Panc1 (cell line): ENCODE measurements around the gene SLC16A11. TPM values are rescaled to one million over a fixed set of nuclear protein-coding genes. Genes with fewer than 3 reads are reported as not detected.

Source experiments
- ATAC-seq: fragments of 200-7000 bp; cut with Tn5 transposase; 2 replicates; pipeline ENCODE4 v1.9.1; 2020; ENCODE audit warnings: mild to moderate bottlenecking, moderate library complexity
- BruUV-seq: library from RNA; stranded (reverse); fragments of 400-500 nt; replicated peaks from 2 replicates; lab custom pipeline; 2021; lab: Mats Ljungman, UMichigan
- CTCF ChIA-PET: fragments of 300-600 bp; sonication (Branson Sonifier 250); formaldehyde crosslinking; loops from one replicate; lab custom pipeline; 2022; ENCODE audit warnings: antibody characterized with exemption; lab: Charles Lee
- POLR2A ChIA-PET: fragments of 300-600 bp; sonication (Branson Sonifier 250); formaldehyde crosslinking; loops from one replicate; lab custom pipeline; 2022; ENCODE audit warnings: antibody characterized with exemption; lab: Charles Lee
- DNase-seq: peaks from one replicate; pipeline ENCODE4 v3.0.0-alpha.2; 2010; ENCODE audit warnings: low read depth, low spot score
- H3K27ac ChIP-seq: 2 replicates; pipeline ENCODE4 v1.5.1; 2011; ENCODE audit warnings: mild to moderate bottlenecking, low read length, inconsistent platforms
- H3K27me3 ChIP-seq: fragments of 200-500 bp; sonication (Bioruptor generic); 2 replicates; pipeline ENCODE4 v1.6.0; 2014; ENCODE audit warnings: low read length, inconsistent platforms; ENCODE audit not compliant: control insufficient read depth, insufficient read depth
- H3K36me3 ChIP-seq: fragments of 200-500 bp; sonication (Bioruptor generic); 2 replicates; pipeline ENCODE4 v1.5.1; 2014; ENCODE audit warnings: inconsistent platforms, mild to moderate bottlenecking, low read length, moderate library complexity; ENCODE audit not compliant: control insufficient read depth, insufficient read depth
- H3K4me1 ChIP-seq: 2 replicates; pipeline ENCODE4 v1.5.1; 2011; ENCODE audit warnings: inconsistent platforms, mild to moderate bottlenecking, low read length, moderate library complexity; ENCODE audit not compliant: control insufficient read depth, insufficient read depth
- H3K4me3 ChIP-seq, 2 experiments: 2 replicates each; pipeline ENCODE4 v1.5.1; 2011 to 2012; ENCODE audit warnings: low read depth in 2 of 2, low read length in 2 of 2, mild to moderate bottlenecking in 2 of 2, inconsistent platforms in 1 of 2, moderate library complexity in 1 of 2
- H3K9me3 ChIP-seq: fragments of 200-500 bp; sonication (Bioruptor generic); 2 replicates; pipeline ENCODE4 v1.5.1; 2014; ENCODE audit warnings: low read depth, mild to moderate bottlenecking, inconsistent platforms, low read length, moderate library complexity; ENCODE audit not compliant: control insufficient read depth, insufficient read depth
- POLR2AphosphoS5 ChIP-seq: IDR thresholded peaks from 2 replicates; pipeline ENCODE4 v1.6.1; 2012; ENCODE audit warnings: mild to moderate bottlenecking, low read depth, low read length, moderate library complexity
- SIN3A ChIP-seq: IDR thresholded peaks from 2 replicates; pipeline ENCODE4 v1.6.1; 2012; ENCODE audit warnings: low read depth, mild to moderate bottlenecking, low read length, moderate library complexity, borderline replicate concordance; ENCODE audit not compliant: insufficient read depth
- TCF7L2 ChIP-seq: IDR thresholded peaks from 2 replicates; pipeline ENCODE4 v1.6.1; 2011; ENCODE audit warnings: mild to moderate bottlenecking, low read depth, low read length, inconsistent platforms
- in situ Hi-C: cut with HindIII; loops from 2 replicates; pipeline ENCODE4 v1.10.0; 2016; ENCODE audit warnings: low sequenced_read_pairs, low pct_unique_long_range_greater_than_20kb
- intact Hi-C: fragments of 100-400 bp; cut with micrococcal nuclease; formaldehyde crosslinking; loops from one replicate; pipeline ENCODE4 v1.10.0; 2022; ENCODE audit not compliant: unreplicated experiment
- total RNA-seq: library from RNA; stranded (reverse); gene quantifications from one replicate; pipeline ENCODE4 v1.2.1, GENCODE V29; 2021; ENCODE audit not compliant: unreplicated experiment
- TF ChIP-seq, protein P1 (sequence below), 2 experiments: IDR thresholded peaks; 2 replicates each; pipeline ENCODE4 v1.6.1; 2011 to 2012; ENCODE audit warnings: low read depth in 2 of 2, control low read depth in 1 of 2, low read length in 1 of 2, mild to moderate bottlenecking in 1 of 2, moderate library complexity in 1 of 2; ENCODE audit not compliant: insufficient read depth in 1 of 2
- TF ChIP-seq, protein P2 (sequence below): fragments of 450-650 bp; IDR thresholded peaks from 2 replicates; pipeline ENCODE4 v1.5.1; 2017; ENCODE audit warnings: mild to moderate bottlenecking

Gene SLC16A11
- total RNA-seq, 1 experiment from 2014 or later: not detected

DNA sequence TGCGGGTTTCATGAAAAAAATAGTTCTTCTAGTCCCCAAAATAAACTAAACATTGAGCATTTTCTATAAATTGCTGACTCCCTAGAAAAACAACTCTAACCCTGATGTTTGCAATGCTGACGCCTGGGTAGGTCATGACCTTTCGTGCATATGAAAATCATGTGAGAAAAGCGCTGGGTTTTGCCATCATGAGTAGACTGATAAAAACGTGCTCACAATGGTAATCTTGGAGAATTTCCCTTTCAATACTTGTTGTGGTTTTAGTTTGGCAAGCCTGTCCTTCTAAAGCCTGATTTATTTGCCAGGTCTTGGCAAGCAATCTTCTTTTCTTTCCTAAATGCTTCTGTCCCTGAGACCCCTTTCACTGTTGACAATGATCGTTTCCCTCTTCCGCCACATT, 40.2 kb upstream of the SLC16A11 start:
- no peak overlapping the region for H3K4me3 ChIP-seq
- CTCF ChIA-PET: no interaction called here
- BruUV-seq: no TSS peak
- TF ChIP-seq, protein P1, sequence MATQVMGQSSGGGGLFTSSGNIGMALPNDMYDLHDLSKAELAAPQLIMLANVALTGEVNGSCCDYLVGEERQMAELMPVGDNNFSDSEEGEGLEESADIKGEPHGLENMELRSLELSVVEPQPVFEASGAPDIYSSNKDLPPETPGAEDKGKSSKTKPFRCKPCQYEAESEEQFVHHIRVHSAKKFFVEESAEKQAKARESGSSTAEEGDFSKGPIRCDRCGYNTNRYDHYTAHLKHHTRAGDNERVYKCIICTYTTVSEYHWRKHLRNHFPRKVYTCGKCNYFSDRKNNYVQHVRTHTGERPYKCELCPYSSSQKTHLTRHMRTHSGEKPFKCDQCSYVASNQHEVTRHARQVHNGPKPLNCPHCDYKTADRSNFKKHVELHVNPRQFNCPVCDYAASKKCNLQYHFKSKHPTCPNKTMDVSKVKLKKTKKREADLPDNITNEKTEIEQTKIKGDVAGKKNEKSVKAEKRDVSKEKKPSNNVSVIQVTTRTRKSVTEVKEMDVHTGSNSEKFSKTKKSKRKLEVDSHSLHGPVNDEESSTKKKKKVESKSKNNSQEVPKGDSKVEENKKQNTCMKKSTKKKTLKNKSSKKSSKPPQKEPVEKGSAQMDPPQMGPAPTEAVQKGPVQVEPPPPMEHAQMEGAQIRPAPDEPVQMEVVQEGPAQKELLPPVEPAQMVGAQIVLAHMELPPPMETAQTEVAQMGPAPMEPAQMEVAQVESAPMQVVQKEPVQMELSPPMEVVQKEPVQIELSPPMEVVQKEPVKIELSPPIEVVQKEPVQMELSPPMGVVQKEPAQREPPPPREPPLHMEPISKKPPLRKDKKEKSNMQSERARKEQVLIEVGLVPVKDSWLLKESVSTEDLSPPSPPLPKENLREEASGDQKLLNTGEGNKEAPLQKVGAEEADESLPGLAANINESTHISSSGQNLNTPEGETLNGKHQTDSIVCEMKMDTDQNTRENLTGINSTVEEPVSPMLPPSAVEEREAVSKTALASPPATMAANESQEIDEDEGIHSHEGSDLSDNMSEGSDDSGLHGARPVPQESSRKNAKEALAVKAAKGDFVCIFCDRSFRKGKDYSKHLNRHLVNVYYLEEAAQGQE (IDR thresholded peaks at IDR 0.05; ENCODE audit: insufficient read depth in 1 of 2, low read depth in 2 of 2, low read length in 1 of 2): no peak
- TF ChIP-seq SIN3A (no peak), TCF7L2 (no peak), POLR2AphosphoS5 (no peak)
- TF ChIP-seq, protein P2, sequence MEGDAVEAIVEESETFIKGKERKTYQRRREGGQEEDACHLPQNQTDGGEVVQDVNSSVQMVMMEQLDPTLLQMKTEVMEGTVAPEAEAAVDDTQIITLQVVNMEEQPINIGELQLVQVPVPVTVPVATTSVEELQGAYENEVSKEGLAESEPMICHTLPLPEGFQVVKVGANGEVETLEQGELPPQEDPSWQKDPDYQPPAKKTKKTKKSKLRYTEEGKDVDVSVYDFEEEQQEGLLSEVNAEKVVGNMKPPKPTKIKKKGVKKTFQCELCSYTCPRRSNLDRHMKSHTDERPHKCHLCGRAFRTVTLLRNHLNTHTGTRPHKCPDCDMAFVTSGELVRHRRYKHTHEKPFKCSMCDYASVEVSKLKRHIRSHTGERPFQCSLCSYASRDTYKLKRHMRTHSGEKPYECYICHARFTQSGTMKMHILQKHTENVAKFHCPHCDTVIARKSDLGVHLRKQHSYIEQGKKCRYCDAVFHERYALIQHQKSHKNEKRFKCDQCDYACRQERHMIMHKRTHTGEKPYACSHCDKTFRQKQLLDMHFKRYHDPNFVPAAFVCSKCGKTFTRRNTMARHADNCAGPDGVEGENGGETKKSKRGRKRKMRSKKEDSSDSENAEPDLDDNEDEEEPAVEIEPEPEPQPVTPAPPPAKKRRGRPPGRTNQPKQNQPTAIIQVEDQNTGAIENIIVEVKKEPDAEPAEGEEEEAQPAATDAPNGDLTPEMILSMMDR: no peak
- H3K36me3 ChIP-seq: no peaks in the 10 kb centered on the region
- H3K27me3 ChIP-seq: no peaks in the 10 kb centered on the region
- ATAC-seq: no peak
- intact Hi-C loops (no loop called here), in situ Hi-C loops (no loop called here)
- POLR2A ChIA-PET: no interaction called here
- H3K9me3 ChIP-seq: no peaks in the 10 kb centered on the region
- no peak for DNase-seq
- H3K4me1 ChIP-seq: no peaks in the 10 kb centered on the region
- H3K27ac ChIP-seq: no peak overlapping the region

DNA sequence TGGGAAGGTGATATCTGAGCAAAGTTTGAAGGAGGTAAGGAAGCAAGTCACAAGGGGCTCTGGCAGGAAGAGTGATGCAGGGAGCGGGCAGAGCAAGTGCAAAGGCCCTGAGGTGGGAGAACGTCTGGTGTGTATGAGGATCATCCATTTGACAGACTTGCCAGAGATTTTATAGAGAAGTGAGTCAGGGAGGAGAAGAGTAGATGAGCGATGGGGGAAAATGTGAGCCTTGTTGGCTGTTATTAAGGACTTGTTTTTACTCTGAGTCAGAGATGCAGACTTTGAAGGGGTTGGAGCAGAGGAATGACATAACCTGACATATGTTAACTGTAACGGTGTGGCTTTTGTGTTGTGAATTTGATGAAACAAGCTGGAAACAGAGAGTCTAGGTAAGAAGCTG, 39.7 kb upstream of the SLC16A11 start:
- ChIA-PET CTCF (no interaction called here), POLR2A (no interaction called here)
- H3K27ac ChIP-seq: no peak overlapping the region
- in situ Hi-C loops (no loop called here), intact Hi-C loops (no loop called here)
- no peaks in the 10 kb centered on the region for H3K27me3 ChIP-seq
- no peak for TF ChIP-seq SIN3A
- no peak for TF ChIP-seq POLR2AphosphoS5
- TF ChIP-seq, protein P1 (IDR thresholded peaks at IDR 0.05; ENCODE audit: insufficient read depth in 1 of 2, low read depth in 2 of 2, low read length in 1 of 2): no peak
- TF ChIP-seq, protein P2: no peak
- no peak for TF ChIP-seq TCF7L2
- no TSS peak for BruUV-seq
- DNase-seq: no peak
- ATAC-seq: no peak
- no peaks in the 10 kb centered on the region for H3K4me1 ChIP-seq
- no peak overlapping the region for H3K4me3 ChIP-seq
- no peaks in the 10 kb centered on the region for H3K36me3 ChIP-seq
- no peaks in the 10 kb centered on the region for H3K9me3 ChIP-seq
